KMS-11 (cell line): ENCODE data around the gene CDH4.

Experiments
- H2AFZ ChIP-seq: fragments of 200-600 bp; sonication (generic); 2 replicates; pipeline ENCODE4 v1.6.1; 2016; ENCODE audit warnings: antibody characterized with exemption, mixed run types, low read depth
- H3K27ac ChIP-seq: fragments of 200-600 bp; sonication (generic); 2 replicates; pipeline ENCODE4 v1.6.1; 2016; ENCODE audit warnings: mild to moderate bottlenecking, mixed run types
- H3K27me3 ChIP-seq: fragments of 200-600 bp; sonication (generic); 2 replicates; pipeline ENCODE4 v1.6.1; 2017; ENCODE audit warnings: mild to moderate bottlenecking, low read depth, mixed run types, moderate library complexity; ENCODE audit not compliant: insufficient read depth
- H3K36me3 ChIP-seq: fragments of 200-600 bp; sonication (generic); 2 replicates; pipeline ENCODE4 v1.6.1; 2017; ENCODE audit warnings: mild to moderate bottlenecking, mixed run types; ENCODE audit not compliant: insufficient read depth
- H3K4me1 ChIP-seq: fragments of 200-600 bp; sonication (generic); 2 replicates; pipeline ENCODE4 v1.6.1; 2016; ENCODE audit warnings: mild to moderate bottlenecking, low read depth, mixed run types; ENCODE audit not compliant: poor library complexity, severe bottlenecking
- H3K4me2 ChIP-seq: fragments of 200-600 bp; sonication (generic); 2 replicates; pipeline ENCODE4 v1.7.0; 2016; ENCODE audit warnings: mild to moderate bottlenecking, mixed run types
- H3K4me3 ChIP-seq: fragments of 200-600 bp; sonication (generic); IDR thresholded peaks from 2 replicates; pipeline ENCODE4 v1.6.1; 2017; ENCODE audit warnings: low read depth, low read length, mixed read lengths; ENCODE audit not compliant: insufficient read depth
- H3K79me2 ChIP-seq: fragments of 200-600 bp; sonication (generic); 2 replicates; pipeline ENCODE4 v1.6.1; 2016; ENCODE audit warnings: low read depth, mixed run types; ENCODE audit not compliant: insufficient read depth
- H3K9ac ChIP-seq: fragments of 200-600 bp; sonication (generic); 2 replicates; pipeline ENCODE4 v1.6.1; 2016; ENCODE audit warnings: mild to moderate bottlenecking, mixed run types
- H4K20me1 ChIP-seq: fragments of 200-600 bp; sonication (generic); 2 replicates; pipeline ENCODE4 v1.6.1; 2016; ENCODE audit warnings: mild to moderate bottlenecking, mixed run types; ENCODE audit not compliant: insufficient read depth
- CTCF ChIP-seq: fragments of 200-600 bp; sonication (generic); conservative IDR thresholded peaks from 2 replicates; pipeline ENCODE4 v1.6.1; 2017; ENCODE audit warnings: low read depth, mild to moderate bottlenecking, antibody characterized with exemption, low read length, moderate library complexity, mixed read lengths

Gene CDH4

GRCh38 chr20:61256365-61256764, 4.3 kb downstream of the CDH4 start:
- no peak for TF ChIP-seq CTCF
- no peak overlapping the region for H3K9ac ChIP-seq

GRCh38 chr20:61256824-61257223, 4.8 kb downstream of the CDH4 start:
- Histone ChIP-seq H3K27me3 (peaks cover 18% of the 10 kb centered on the region; the same call in 1 of the 2 replicates), H4K20me1 (no peaks in the 10 kb centered on the region), H2AFZ (no peak overlapping the region), H3K4me1 (no peaks in the 10 kb centered on the region), H3K9ac (no peak overlapping the region), H3K4me3 (no peak overlapping the region), H3K36me3 (no peaks in the 10 kb centered on the region), H3K4me2 (no peak overlapping the region), H3K79me2 (no peaks in the 10 kb centered on the region), H3K27ac (no peak overlapping the region)
- no peak for TF ChIP-seq CTCF

More at GRCh38 chr20:61256365-61256764, 4.3 kb downstream of the CDH4 start:
- no peak overlapping the region for H3K27ac ChIP-seq
- no peaks in the 10 kb centered on the region for H4K20me1 ChIP-seq
- no peaks in the 10 kb centered on the region for H3K36me3 ChIP-seq
- no peaks in the 10 kb centered on the region for H3K79me2 ChIP-seq
- H3K27me3 ChIP-seq: peaks cover 22% of the 10 kb centered on the region; the same call in 1 of the 2 replicates
- no peaks in the 10 kb centered on the region for H3K4me1 ChIP-seq
- no peak overlapping the region for H3K4me3 ChIP-seq
- no peak overlapping the region for H3K4me2 ChIP-seq
- H2AFZ ChIP-seq: no peak overlapping the region

GRCh38 chr20:61257611-61258010, 5.5 kb downstream of the CDH4 start:
- Histone ChIP-seq H3K9ac (no peak overlapping the region), H4K20me1 (no peaks in the 10 kb centered on the region), H3K4me3 (no peak overlapping the region), H3K79me2 (no peaks in the 10 kb centered on the region), H2AFZ (no peak overlapping the region), H3K4me1 (no peaks in the 10 kb centered on the region), H3K27me3 (peaks cover 17% of the 10 kb centered on the region; the same call in 1 of the 2 replicates), H3K27ac (no peak overlapping the region), H3K36me3 (no peaks in the 10 kb centered on the region), H3K4me2 (no peak overlapping the region)
- TF ChIP-seq CTCF: no peak

- Histone ChIP-seq H3K27me3 (peaks cover 4% of the 10 kb centered on the region; the same call in 1 of the 2 replicates), H3K4me2 (no peak overlapping the region), H2AFZ (no peak overlapping the region), H3K27ac (no peak overlapping the region), H3K9ac (no peak overlapping the region), H3K79me2 (no peaks in the 10 kb centered on the region), H3K4me1 (no peaks in the 10 kb centered on the region), H3K36me3 (no peaks in the 10 kb centered on the region), H3K4me3 (no peak overlapping the region), H4K20me1 (no peaks in the 10 kb centered on the region)
- TF ChIP-seq CTCF: no peak
Measured at GRCh38 chr20:61259741-61260140, 7.7 kb downstream of the CDH4 start.

GRCh38 chr20:61260905-61261304, 8.8 kb downstream of the CDH4 start:
- H3K4me1 ChIP-seq: no peaks in the 10 kb centered on the region
- no peak overlapping the region for H3K4me3 ChIP-seq

More at GRCh38 chr20:61260905-61261304, 8.8 kb downstream of the CDH4 start:
- Histone ChIP-seq H3K79me2 (no peaks in the 10 kb centered on the region), H2AFZ (no peak overlapping the region), H3K27ac (no peak overlapping the region), H4K20me1 (no peaks in the 10 kb centered on the region), H3K9ac (no peak overlapping the region), H3K36me3 (no peaks in the 10 kb centered on the region), H3K27me3 (peaks cover 3% of the 10 kb centered on the region; the same call in 1 of the 2 replicates), H3K4me2 (no peak overlapping the region)
- no peak for TF ChIP-seq CTCF
